Effector memory CD8-positive, alpha-beta T cell (primary cell): Measurements from ENCODE around the gene CLEC1A.

ENCODE experiments used
- ATAC-seq: fragments of 150-1000 bp; cut with Tn5 transposase; replicated peaks from 2 replicates; pipeline ENCODE4 v1.10.0; 2021; ENCODE audit warnings: mild to moderate bottlenecking, moderate library complexity
- DNase-seq, 3 experiments: peaks; one replicate each; pipeline ENCODE4 v3.0.0; 2021
- H3K27ac Mint-ChIP-seq, 2 donors: one replicate each; pipeline ENCODE4 v1.8.0; 2022; ENCODE audit warnings: mild to moderate bottlenecking in 2 of 2, mixed read lengths in 2 of 2, moderate library complexity in 2 of 2
- H3K27me3 Mint-ChIP-seq, 2 donors: one replicate each; pipeline ENCODE4 v1.8.0; 2022; ENCODE audit warnings: mixed read lengths in 2 of 2
- H3K36me3 Mint-ChIP-seq: one replicate; pipeline ENCODE4 v1.8.0; 2022; ENCODE audit warnings: mild to moderate bottlenecking, moderate library complexity, mixed read lengths; ENCODE audit not compliant: insufficient read depth
- H3K4me1 Mint-ChIP-seq, 2 donors: one replicate each; pipeline ENCODE4 v1.8.0; 2022; ENCODE audit warnings: low read depth in 2 of 2, mixed read lengths in 2 of 2
- H3K4me3 Mint-ChIP-seq, 2 donors: one replicate each; pipeline ENCODE4 v1.8.0; 2022; ENCODE audit warnings: mild to moderate bottlenecking in 2 of 2, mixed read lengths in 2 of 2, moderate library complexity in 2 of 2
- H3K9me3 Mint-ChIP-seq, 2 donors: one replicate each; pipeline ENCODE4 v1.8.0; 2022; ENCODE audit warnings: mixed read lengths in 2 of 2

CLEC1A gene

DNA sequence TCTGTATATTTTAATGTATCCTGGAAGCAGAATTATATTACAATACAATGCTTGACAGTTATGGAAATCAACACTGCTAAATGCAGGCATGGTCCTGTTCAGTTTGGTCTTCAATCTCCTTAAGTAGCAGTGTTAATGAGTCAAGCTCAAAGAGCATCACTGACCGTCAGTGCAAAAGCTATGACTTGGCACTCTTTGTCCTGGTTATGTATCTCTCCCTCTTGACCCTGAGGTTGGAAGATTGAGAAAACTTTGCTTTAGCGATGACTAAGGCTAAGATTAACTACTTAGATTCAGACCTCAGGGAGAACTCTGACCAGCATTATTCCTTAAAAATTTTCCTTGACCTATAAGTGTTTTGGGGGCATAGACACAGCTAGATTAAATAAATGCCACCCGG lies 20.3 kb upstream of the CLEC1A start:
- H3K27me3 Mint-ChIP-seq, result no peaks in the 10 kb centered on the region
- no peaks in the 10 kb centered on the region for H3K36me3 Mint-ChIP-seq

DNA sequence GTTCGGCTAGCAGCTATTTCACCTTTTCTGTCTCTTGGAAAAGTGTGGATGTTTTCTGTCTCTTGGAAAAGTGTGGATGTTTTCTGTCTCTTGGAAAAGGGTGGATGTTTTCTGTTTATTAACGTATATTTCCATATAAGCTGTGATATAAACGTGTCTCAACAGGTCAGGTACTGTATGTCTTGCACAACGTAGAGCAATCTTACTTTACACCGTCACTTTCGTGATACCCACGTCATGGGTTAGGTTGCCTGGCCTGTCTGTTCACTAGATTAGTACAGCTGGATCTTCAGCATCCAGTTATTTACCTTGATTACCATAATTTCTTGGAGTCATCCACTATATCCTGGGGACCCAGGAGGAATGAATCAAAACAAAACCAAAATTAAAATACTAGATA lies 17.1 kb upstream of the CLEC1A start:
- Mint-ChIP-seq H3K27ac (no peak overlapping the region), H3K9me3 (no peaks in the 10 kb centered on the region), H3K4me3 (no peak overlapping the region), H3K27me3 (peaks cover 11 to 17% of the 10 kb centered on the region in 2 donors), H3K36me3 (no peaks in the 10 kb centered on the region), H3K4me1 (no peaks in the 10 kb centered on the region)
- DNase-seq (no peak), ATAC-seq (no peak)

More for the DNA sequence above, 20.3 kb upstream of the CLEC1A start:
- DNase-seq, result no peak
- Mint-ChIP-seq H3K4me3 (no peak overlapping the region), H3K4me1 (no peaks in the 10 kb centered on the region), H3K27ac (no peak overlapping the region), H3K9me3 (no peaks in the 10 kb centered on the region)
- no peak for ATAC-seq

DNA sequence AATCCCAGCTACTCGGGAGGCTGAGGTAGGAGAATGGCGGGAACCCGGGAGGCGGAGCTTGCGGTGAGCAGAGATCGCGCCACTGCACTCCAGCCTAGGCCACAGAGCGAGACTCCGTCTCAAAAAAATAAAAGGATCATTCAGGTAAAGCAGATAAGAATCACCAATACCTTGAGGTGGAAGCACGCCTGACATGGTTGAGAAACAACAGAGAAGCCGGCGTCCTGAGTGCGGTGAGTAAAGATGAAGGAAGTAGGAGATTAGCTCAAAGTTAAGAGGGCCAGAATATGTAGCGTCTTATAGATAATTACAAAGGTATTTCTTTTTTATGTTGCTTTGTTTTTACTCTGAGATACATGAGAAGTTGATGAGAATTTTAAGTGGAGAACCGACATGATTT lies 16.5 kb upstream of the CLEC1A start:
- Mint-ChIP-seq H3K36me3 (no peaks in the 10 kb centered on the region), H3K27ac (no peak overlapping the region), H3K4me3 (no peak overlapping the region), H3K27me3 (peaks cover 14 to 20% of the 10 kb centered on the region in 2 donors), H3K9me3 (no peaks in the 10 kb centered on the region), H3K4me1 (no peaks in the 10 kb centered on the region)
- DNase-seq (no peak), ATAC-seq (no peak)

DNA sequence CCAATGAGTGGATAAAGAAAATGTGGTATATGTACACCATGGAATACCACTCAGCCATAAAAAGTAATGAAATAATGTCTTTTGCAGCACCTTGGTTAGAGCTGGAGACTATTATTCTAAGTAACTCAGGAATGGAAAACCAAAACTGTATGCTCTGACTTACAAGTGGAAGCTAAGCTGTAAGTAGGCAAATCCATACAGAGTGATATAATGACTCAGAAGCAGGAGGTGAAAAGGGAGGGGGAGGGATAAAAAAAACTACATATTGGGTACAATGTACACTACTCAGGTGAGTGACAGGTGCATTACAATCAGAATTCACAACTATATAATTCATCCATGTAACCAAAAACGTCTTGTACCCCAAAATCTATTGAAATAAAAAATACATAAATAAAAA lies 15.1 kb upstream of the CLEC1A start:
- Mint-ChIP-seq H3K27ac (no peak overlapping the region), H3K4me3 (no peak overlapping the region), H3K4me1 (no peaks in the 10 kb centered on the region), H3K9me3 (no peaks in the 10 kb centered on the region), H3K27me3 (peaks cover 20 to 27% of the 10 kb centered on the region in 2 donors), H3K36me3 (no peaks in the 10 kb centered on the region)
- DNase-seq, result no peak
- ATAC-seq, result no peak

DNA sequence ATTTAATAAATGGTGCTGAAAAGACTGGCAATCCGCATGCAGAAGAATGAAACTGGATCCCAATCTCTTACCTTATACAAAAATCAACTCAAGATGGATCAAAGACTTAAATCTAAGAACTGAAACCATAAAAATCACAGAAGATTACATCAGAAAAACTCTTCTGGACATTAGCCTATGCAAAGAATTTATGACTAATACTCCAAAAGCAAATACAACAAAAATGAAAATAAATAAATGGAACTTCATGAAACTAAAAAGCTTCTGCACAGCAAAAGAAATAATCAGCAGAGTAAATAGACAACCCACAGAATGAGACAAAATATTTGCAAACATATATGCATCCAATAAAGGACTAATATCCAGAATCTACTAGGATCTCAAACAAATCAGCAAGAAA lies 14.3 kb upstream of the CLEC1A start:
- ATAC-seq, result no peak
- H3K27me3 Mint-ChIP-seq, result peaks cover 21 to 36% of the 10 kb centered on the region in 2 donors
- H3K9me3 Mint-ChIP-seq, result no peaks in the 10 kb centered on the region
- no peaks in the 10 kb centered on the region for H3K4me1 Mint-ChIP-seq
- DNase-seq, result no peak
- no peaks in the 10 kb centered on the region for H3K36me3 Mint-ChIP-seq
- H3K4me3 Mint-ChIP-seq, result no peak overlapping the region
- no peak overlapping the region for H3K27ac Mint-ChIP-seq

DNA sequence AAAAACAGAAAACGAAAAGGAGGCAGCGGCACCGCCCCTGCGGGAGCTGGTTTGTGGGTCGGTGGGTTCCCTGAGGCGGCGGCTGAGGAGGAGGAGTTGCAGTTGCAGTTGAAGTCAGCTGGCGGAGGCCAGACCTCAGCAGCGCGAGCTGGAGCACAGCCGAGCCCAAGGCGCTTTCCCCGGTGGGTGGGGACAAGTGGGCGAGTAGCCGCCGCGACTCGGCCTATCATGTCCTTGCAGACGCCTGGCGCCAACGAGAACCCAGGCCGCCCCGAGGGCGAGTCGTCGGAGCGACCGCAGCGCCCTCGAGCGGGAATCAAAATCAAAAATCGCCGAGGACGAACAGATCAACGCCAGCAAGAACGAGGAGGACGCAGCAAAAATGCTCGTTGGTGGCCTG lies 12.7 kb upstream of the CLEC1A start:
- H3K4me1 Mint-ChIP-seq, result no peaks in the 10 kb centered on the region
- no peak for DNase-seq
- H3K4me3 Mint-ChIP-seq, result no peak overlapping the region

DNA sequence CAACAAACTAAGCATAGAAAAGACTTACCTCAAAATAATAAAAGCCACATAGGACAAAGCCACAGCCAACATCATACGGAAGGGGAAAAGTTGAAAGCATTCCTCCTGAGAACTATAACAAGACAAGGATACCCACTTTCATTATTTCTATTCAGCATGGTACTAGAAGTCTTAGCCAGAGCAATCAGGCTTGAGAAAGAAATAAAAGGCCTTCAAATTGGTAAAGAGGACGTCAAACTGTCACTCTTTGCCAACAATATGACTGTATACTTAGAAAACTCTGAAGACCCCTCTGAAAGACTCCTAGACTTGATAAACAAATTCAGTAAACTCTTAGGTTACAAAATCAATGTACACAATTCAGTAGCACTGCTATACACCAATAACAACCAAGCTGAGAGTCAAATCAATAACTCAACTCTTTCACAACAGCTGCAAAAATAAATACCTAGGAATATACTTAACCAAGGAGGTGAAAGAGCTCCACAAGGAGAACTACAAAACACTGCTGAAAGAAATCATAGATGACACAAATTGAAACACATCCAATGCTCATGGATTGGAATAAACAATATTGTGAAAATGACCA lies 11.6 kb upstream of the CLEC1A start:
- H3K36me3 Mint-ChIP-seq, result no peaks in the 10 kb centered on the region
- no peaks in the 10 kb centered on the region for H3K4me1 Mint-ChIP-seq
- DNase-seq, result no peak
- H3K9me3 Mint-ChIP-seq, result no peaks in the 10 kb centered on the region
- peaks cover 48 to 61% of the 10 kb centered on the region in 2 donors for H3K27me3 Mint-ChIP-seq
- H3K4me3 Mint-ChIP-seq, result no peak overlapping the region
- no peak overlapping the region for H3K27ac Mint-ChIP-seq
- no peak for ATAC-seq

More for the DNA sequence above, 12.7 kb upstream of the CLEC1A start:
- peaks cover 37 to 50% of the 10 kb centered on the region in 2 donors for H3K27me3 Mint-ChIP-seq
- no peaks in the 10 kb centered on the region for H3K9me3 Mint-ChIP-seq
- no peaks in the 10 kb centered on the region for H3K36me3 Mint-ChIP-seq
- no peak overlapping the region for H3K27ac Mint-ChIP-seq
- no peak for ATAC-seq

DNA sequence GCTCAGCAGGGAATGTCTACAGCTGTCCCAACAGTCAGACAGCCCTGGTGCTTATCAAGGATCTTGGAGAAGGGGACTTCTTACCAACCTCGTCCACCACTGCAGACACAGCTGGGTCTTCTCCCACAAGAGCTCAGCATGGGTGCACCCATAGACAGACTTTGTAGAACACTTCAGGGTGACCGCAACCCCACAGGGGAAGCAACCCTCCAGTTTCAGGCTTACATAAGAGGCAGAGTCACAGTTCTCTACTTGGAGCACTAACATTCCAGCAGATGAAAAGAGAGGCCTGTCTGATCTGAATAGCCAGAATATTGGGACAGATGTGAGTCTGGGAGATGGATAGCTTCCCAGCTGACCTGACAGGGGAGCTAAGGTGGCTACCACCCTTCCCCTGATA lies 3.5 kb upstream of the CLEC1A start:
- Mint-ChIP-seq H3K27ac (no peak overlapping the region), H3K27me3 (peaks cover 51 to 65% of the 10 kb centered on the region in 2 donors), H3K4me3 (no peak overlapping the region), H3K36me3 (no peaks in the 10 kb centered on the region), H3K9me3 (no peaks in the 10 kb centered on the region), H3K4me1 (peaks cover 0 to 2% of the 10 kb centered on the region in 2 donors)
- no peak for ATAC-seq
- DNase-seq, result no peak

DNA sequence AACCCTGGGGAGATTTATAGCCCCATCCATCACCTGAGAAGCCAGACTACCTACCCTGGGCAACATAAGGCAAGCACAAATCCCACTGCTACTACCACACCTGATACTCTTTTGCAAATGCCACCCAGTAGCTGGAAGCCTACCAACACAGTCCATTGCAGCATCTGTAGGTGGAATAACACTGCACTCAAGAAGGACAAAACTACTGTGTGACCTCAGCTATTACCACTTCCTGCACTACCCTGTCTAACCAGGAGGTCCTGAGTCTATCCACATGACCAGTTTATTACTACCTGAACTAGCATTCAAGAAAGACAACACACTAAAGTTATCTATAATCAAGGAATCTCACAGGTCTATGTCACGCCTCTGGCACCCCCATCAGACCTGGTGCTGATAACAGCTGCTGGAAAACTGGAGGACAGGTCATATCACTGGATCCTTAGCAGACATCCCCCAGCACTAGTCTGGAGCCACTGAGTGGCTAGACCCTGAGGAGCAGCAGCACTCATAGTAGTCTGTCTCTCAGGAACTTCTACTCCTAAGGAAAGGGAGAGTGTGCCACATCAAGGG lies 2.9 kb upstream of the CLEC1A start:
- Mint-ChIP-seq H3K36me3 (no peaks in the 10 kb centered on the region), H3K9me3 (no peaks in the 10 kb centered on the region), H3K4me3 (no peak overlapping the region), H3K4me1 (peaks cover 0 to 2% of the 10 kb centered on the region in 2 donors), H3K27me3 (peaks cover 45 to 59% of the 10 kb centered on the region in 2 donors), H3K27ac (no peak overlapping the region)
- ATAC-seq (no peak), DNase-seq (no peak)

DNA sequence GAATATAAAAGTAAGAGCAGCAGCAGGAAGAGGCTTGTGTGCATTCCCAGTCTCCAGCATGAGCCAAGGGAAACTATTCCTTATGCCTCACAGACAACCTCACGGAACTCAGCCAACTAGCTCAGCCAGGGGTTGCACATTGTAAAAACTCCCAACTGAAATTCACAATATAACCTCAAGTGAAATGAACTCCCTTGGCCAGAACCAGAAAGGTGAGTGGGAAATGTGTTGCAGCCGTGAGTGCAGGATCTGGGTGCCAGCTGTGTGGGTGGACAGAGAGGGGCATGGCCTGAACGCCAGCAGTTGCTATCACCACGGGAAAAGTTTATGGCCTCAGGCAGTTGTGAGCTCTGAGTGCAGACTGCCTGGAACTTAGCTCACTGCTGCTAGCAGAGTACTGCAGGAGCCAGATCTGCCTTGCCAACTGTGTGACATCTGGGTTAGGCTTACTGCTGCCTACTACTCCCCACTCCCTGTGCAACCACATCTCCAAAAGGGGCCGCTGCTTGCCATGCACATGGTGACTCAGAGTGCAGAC lies 2.3 kb upstream of the CLEC1A start:
- H3K27me3 Mint-ChIP-seq, result peaks cover 38 to 53% of the 10 kb centered on the region in 2 donors
- DNase-seq (no peak), ATAC-seq (no peak)
- no peaks in the 10 kb centered on the region for H3K36me3 Mint-ChIP-seq
- H3K27ac Mint-ChIP-seq, result no peak overlapping the region
- no peaks in the 10 kb centered on the region for H3K9me3 Mint-ChIP-seq
- no peak overlapping the region for H3K4me3 Mint-ChIP-seq
- peaks cover 0 to 2% of the 10 kb centered on the region in 2 donors for H3K4me1 Mint-ChIP-seq

DNA sequence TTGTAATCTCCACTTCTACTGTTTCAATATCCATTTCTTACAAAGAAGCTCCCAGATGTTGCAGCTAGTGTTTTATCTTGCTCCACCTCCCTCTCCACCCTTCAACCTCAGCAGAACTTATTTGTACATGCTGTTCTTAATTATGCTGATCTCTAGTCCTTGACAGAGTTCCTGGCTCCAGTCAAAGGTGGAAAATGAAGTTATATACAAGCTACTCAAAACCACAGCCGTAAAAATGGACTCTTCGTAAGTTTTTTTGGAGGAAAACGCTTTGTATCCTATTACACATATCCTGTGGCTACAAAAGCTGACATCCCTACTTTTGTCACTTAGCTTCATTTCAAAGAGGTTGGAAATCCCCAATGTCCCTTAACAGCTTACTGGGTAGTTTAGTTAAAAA lies 1.3 kb downstream of the CLEC1A start:
- H3K9me3 Mint-ChIP-seq, result no peaks in the 10 kb centered on the region
- ATAC-seq (no peak), DNase-seq (no peak)
- peaks cover 8 to 19% of the 10 kb centered on the region in 2 donors for H3K27me3 Mint-ChIP-seq
- H3K27ac Mint-ChIP-seq, result no peak overlapping the region
- no peak overlapping the region for H3K4me3 Mint-ChIP-seq
- H3K4me1 Mint-ChIP-seq, result peaks cover 0 to 2% of the 10 kb centered on the region in 2 donors
- no peaks in the 10 kb centered on the region for H3K36me3 Mint-ChIP-seq

DNA sequence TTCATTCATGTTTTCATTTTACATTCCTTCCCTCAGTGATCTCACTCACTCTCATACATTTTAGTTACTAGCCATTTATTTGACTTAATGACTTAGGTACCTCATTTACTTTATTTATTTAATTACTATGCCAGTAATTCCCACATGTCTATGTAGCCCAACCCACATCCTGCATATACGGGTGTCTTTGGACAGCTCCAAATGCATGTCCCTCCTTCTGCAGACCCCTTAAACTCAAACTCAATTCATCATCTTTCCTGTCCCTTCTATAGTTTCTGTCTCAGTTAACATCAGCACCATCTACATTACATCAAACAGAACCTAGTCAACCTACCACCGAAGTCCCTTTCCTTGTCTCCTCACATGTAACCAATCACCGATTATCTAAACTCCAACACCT lies 2.8 kb downstream of the CLEC1A start:
- no peaks in the 10 kb centered on the region for H3K36me3 Mint-ChIP-seq

DNA sequence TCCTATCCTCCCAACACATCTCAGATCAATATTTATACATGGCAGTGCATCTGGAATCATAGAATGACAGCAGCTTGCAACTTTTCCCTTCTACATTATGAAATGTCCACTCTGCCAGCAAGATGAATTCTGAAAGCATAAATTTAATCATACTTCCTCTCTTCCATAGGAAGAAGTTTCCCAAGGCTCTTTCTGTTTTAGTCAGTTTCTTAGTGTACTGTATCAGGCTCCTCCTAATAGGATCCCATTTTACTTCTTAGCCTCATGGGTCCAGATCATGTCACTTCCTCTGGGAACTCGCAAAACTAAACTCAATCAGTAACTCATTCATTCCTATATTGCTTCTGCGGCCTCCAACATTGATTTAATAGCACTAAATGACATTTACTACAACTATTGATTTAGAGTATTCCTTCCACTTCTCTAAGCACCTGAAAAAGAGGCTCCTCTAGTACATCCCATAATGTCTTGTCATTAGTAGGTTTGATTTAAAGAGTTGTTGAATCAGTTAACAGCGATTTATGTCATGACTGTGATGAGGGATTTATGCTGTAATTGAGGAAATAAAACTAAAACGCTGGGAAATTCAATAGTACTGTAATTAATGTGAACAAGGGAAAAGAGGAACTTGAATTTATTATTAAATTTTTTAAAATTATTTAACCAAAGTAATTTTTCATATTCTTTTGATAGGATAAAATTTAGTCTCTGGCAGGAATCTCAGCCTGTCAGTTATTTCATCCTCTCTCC lies 4.0 kb downstream of the CLEC1A start:
- ATAC-seq, result no peak

More for the DNA sequence above, 2.8 kb downstream of the CLEC1A start:
- ATAC-seq, result no peak
- H3K9me3 Mint-ChIP-seq, result no peaks in the 10 kb centered on the region
- H3K27ac Mint-ChIP-seq, result no peak overlapping the region
- DNase-seq, result no peak
- H3K4me3 Mint-ChIP-seq, result no peak overlapping the region
- H3K27me3 Mint-ChIP-seq, result peaks cover 3% of the 10 kb centered on the region in 2 donors
- H3K4me1 Mint-ChIP-seq, result no peaks in the 10 kb centered on the region

More for the DNA sequence above, 4.0 kb downstream of the CLEC1A start:
- peaks cover 5 to 12% of the 10 kb centered on the region in 2 donors for H3K27me3 Mint-ChIP-seq
- no peak overlapping the region for H3K4me3 Mint-ChIP-seq
- no peaks in the 10 kb centered on the region for H3K36me3 Mint-ChIP-seq
- no peaks in the 10 kb centered on the region for H3K4me1 Mint-ChIP-seq
- H3K9me3 Mint-ChIP-seq, result no peaks in the 10 kb centered on the region
- H3K27ac Mint-ChIP-seq, result no peak overlapping the region
- no peak for DNase-seq
